ENCODE data around the gene FETUB.

DNA sequence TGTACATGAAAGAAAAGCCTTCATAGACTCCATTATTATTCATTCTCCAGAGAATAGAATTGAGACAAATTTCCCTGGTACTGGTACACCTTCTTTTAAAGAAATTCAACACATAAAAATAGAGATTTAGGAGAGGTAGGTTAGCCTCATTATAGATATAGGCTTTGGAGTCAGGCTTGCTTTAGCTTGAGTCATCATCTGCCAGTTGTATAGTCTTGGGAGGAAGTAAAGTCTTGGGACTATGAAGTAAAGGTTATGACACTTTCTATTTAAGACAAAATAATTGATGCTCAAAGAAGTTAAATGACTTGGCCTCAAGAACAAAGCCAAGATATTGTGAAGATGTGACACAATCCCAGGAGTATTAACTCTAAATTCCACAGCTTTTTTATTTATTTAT, 30.0 kb downstream of the FETUB start:
- no peak for TF ChIP-seq POLR2A (IDR thresholded peaks at IDR 0.05)
- no peak for TF ChIP-seq CTCF (IDR thresholded peaks at IDR 0.05)
- TF ChIP-seq POLR2AphosphoS5 (IDR thresholded peaks at IDR 0.05) = no peak
